Right lobe of liver (tissue), 6 donors: ENCODE data around the gene GRID1. TPM values are rescaled to one million over a fixed set of nuclear protein-coding genes. Genes with fewer than 3 reads are reported as not detected.

Experiments used
- ATAC-seq, 4 donors: fragments of 200-7000 bp; cut with Tn5 transposase; one replicate each; pipeline ENCODE4 v1.9.1; 2020; ENCODE audit warnings: mild to moderate bottlenecking in 4 of 4, moderate library complexity in 4 of 4
- DNase-seq, 3 donors: peaks; one replicate each; pipeline ENCODE4 v3.0.0-alpha.2; 2020
- H3K27ac ChIP-seq, 3 donors: fragments of 200-600 bp; one replicate each; pipeline ENCODE4 v1.8.0; 2022
- H3K27me3 ChIP-seq, 2 donors: fragments of 200-600 bp; one replicate each; pipeline ENCODE4 v1.8.0; 2022
- H3K36me3 ChIP-seq, 4 donors: fragments of 200-600 bp; sonication (generic) in 1 of 4; one replicate each; pipeline versions ENCODE4 v1.5.1 to v1.8.0; 2017 to 2022; ENCODE audit warnings: control low read depth in 1 of 4
- H3K4me1 ChIP-seq, 4 donors: fragments of 200-600 bp; sonication (generic) in 1 of 4; one replicate each; pipeline versions ENCODE4 v1.5.1 to v1.8.0; 2017 to 2022; ENCODE audit warnings: control low read depth in 1 of 4
- H3K4me3 ChIP-seq, 3 donors: fragments of 200-600 bp; one replicate each; pipeline ENCODE4 v1.8.0; 2022
- H3K9me3 ChIP-seq, 4 donors: fragments of 200-600 bp; sonication (generic) in 1 of 4; one replicate each; pipeline versions ENCODE4 v1.5.1 to v1.8.0; 2017 to 2022; ENCODE audit warnings: control low read depth in 1 of 4
- CTCF ChIP-seq, 4 donors: fragments of 200-600 bp in 3 of 4; fragments of 450-650 bp in 1 of 4; IDR thresholded peaks; one replicate each; pipeline versions ENCODE4 v1.5.1 to v1.8.0; 2016 to 2022; ENCODE audit warnings: antibody characterized with exemption in 4 of 4, mild to moderate bottlenecking in 2 of 4
- POLR2A ChIP-seq: fragments of 450-650 bp; IDR thresholded peaks from one replicate; pipeline ENCODE4 v1.6.1; 2017; ENCODE audit warnings: antibody characterized with exemption, mild to moderate bottlenecking
- WGBS: methylation state at CpG from one replicate; pipeline ENCODE4 v1.1.6; 2018; ENCODE audit warnings: low coverage, low lambda C conversion rate; ENCODE audit not compliant: insufficient coverage; ENCODE audit errors: missing lambda C conversion rate; 5-methylcytosine and 5-hydroxymethylcytosine counted together
- intact Hi-C, 2 donors: fragments of 100-400 bp; cut with DNase I; formaldehyde crosslinking; loops; one replicate each; pipeline versions ENCODE4 v1.11.2 to v1.14.1; 2022
- total RNA-seq, 6 experiments: library from RNA; depleted of rRNA in 2 of 6; stranded (reverse); fragments of >200 nt in 2 of 6; fragmentation: NEBNext Ultra II Directional in 3 of 6; extraction: Animal tissue kit (Norgen Biotek cat#: 25700) in 3 of 6; gene quantifications; one replicate each; pipeline versions ENCODE4 v1.1.0 to v1.2.4, GENCODE V29; 2016 to 2023
- donor health status: DM: no; HTN: yes; CAD: no.
- donor health status: DM: no; HTN: no; CAD: no.
- donor health status: DM: no; HTN: no; CAD: no.
- donor health status: DM: no; HTN: yes; CAD: no.
- donor health status: DM: no; HTN: yes; CAD: no.

Gene GRID1
- total RNA-seq, 6 experiments from 2014 or later = 0.05 to 1.9 (median 0.81) TPM

GRCh38 chr10:86317949-86318725, 48.5 kb downstream of the GRID1 start:
- no peaks in the 10 kb centered on the region for H3K9me3 ChIP-seq
- H3K36me3 ChIP-seq = no peaks in the 10 kb centered on the region
- ATAC-seq (no peak), DNase-seq (peak in 1 of 3 donors; percentile 28)
- H3K4me3 ChIP-seq = no peak overlapping the region
- WGBS = no CpG with 5 or more reads among the region's 4 CpGs
- no peaks in the 10 kb centered on the region for H3K4me1 ChIP-seq
- H3K27me3 ChIP-seq = no peaks in the 10 kb centered on the region
- H3K27ac ChIP-seq = no peak overlapping the region
- TF ChIP-seq POLR2A = no peak
- no peak for TF ChIP-seq CTCF (IDR thresholded peaks at IDR 0.05)
- intact Hi-C loops = no loop called here

DNA sequence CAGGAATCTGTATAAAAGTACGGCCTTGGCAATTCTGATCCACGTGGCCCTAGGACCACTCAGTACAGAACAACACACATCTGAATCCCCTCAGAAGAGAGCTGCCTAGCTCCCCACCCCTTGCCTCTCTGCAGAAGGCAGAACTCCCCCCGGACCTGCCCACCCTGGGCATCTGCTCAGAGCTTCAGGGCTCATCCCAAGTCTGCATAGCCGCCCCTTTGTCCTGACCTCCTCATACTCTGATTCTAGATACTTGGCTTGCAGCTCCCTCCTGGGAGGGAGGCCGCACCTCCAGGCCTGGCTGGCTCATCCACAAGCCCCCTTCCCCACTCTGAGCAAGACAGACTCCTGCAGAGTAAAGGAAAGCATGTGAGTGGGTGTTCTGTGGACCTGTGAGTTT, 49.6 kb downstream of the GRID1 start:
- Histone ChIP-seq H3K4me3 (no peak overlapping the region), H3K4me1 (no peaks in the 10 kb centered on the region), H3K9me3 (no peaks in the 10 kb centered on the region), H3K27ac (no peak overlapping the region), H3K27me3 (no peaks in the 10 kb centered on the region), H3K36me3 (no peaks in the 10 kb centered on the region)
- ATAC-seq (no peak), DNase-seq (peak in 1 of 3 donors; percentile 28)
- intact Hi-C loops = no loop called here
- WGBS = 71% methylated on average over 1 of the region's 5 CpGs
- TF ChIP-seq CTCF (IDR thresholded peaks at IDR 0.05) = no peak
- no peak for TF ChIP-seq POLR2A

GRCh38 chr10:86316274-86316835, 50.2 kb downstream of the GRID1 start:
- DNase-seq (peak in 1 of 3 donors; percentile 13), ATAC-seq (no peak)
- 60% methylated on average over 1 of the region's 4 CpGs for WGBS
- H3K4me1 ChIP-seq = no peaks in the 10 kb centered on the region
- no peaks in the 10 kb centered on the region for H3K9me3 ChIP-seq
- no peaks in the 10 kb centered on the region for H3K27me3 ChIP-seq
- intact Hi-C loops = no loop called here
- no peak overlapping the region for H3K4me3 ChIP-seq
- no peaks in the 10 kb centered on the region for H3K36me3 ChIP-seq
- H3K27ac ChIP-seq = no peak overlapping the region
- TF ChIP-seq CTCF (IDR thresholded peaks at IDR 0.05) = no peak
- no peak for TF ChIP-seq POLR2A

GRCh38 chr10:86315549-86315942, 51.0 kb downstream of the GRID1 start:
- no peak for DNase-seq
- no peaks in the 10 kb centered on the region for H3K4me1 ChIP-seq
- no peak for ATAC-seq

More at GRCh38 chr10:86315549-86315942, 51.0 kb downstream of the GRID1 start:
- Histone ChIP-seq H3K9me3 (no peaks in the 10 kb centered on the region), H3K36me3 (no peaks in the 10 kb centered on the region), H3K4me3 (no peak overlapping the region), H3K27ac (no peak overlapping the region), H3K27me3 (no peaks in the 10 kb centered on the region)
- TF ChIP-seq POLR2A (no peak), CTCF (IDR thresholded peaks at IDR 0.05) (no peak)
- intact Hi-C loops = no loop called here
